ENCODE measurements around the gene DOK4. TPM values are rescaled to one million over a fixed set of nuclear protein-coding genes. Genes with fewer than 3 reads are reported as not detected.

Gene DOK4
- total and polyA plus RNA-seq, 2 of the 8 experiments (the other 6 are each of a cell fraction or from before 2014, with no cell fraction given): 24.0 to 28.9 TPM

DNA sequence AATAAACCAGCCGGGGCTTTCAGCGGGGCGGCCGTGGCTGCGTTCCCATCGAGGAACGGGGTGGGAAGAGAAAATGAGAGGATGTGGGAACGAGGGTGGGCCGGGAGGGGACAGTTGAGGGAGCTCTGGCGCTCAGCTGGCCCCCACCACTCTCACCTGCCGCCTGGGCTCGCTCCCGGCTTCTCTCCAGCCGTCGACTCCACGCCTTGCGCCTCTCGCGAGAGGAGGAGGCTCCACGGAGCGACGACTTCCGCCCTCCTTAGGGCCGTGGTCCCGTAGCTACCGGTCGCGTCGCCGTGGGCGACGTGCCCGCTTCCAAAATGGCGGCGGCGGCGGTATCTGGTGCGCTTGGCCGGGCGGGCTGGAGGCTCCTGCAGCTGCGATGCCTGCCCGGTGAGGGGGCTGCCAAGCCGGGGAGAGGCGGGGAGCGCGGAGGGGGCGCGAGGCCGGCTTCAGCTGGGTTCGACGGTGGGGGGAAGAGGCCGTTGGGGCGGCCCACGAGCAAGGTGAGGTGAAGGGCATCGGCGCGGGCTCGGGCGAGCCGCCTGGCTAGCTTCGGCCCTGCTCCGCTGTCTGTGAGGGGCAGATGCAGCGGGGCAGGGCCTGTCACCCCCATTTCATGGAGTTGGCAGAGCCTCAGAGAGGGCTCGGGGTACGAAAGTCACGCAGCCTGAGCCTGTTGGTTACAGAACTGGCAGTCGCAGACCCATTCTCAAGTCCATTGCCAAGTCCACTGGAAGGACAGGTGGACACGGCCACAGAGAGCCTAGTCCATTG, 38.9 kb downstream of the DOK4 start, which contains the start of the genes CIAPIN1 and COQ9 (continued):
- TF ChIP-seq, protein P1, sequence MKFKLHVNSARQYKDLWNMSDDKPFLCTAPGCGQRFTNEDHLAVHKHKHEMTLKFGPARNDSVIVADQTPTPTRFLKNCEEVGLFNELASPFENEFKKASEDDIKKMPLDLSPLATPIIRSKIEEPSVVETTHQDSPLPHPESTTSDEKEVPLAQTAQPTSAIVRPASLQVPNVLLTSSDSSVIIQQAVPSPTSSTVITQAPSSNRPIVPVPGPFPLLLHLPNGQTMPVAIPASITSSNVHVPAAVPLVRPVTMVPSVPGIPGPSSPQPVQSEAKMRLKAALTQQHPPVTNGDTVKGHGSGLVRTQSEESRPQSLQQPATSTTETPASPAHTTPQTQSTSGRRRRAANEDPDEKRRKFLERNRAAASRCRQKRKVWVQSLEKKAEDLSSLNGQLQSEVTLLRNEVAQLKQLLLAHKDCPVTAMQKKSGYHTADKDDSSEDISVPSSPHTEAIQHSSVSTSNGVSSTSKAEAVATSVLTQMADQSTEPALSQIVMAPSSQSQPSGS (IDR thresholded peaks at IDR 0.05; ENCODE audit: low read length): 0 out of 2 replicates have a peak, but pooled peaks have one; percentile 4
- TF ChIP-seq HDAC2 (IDR thresholded peaks at IDR 0.05; ENCODE audit: borderline replicate concordance in 1 of 2, low read depth in 2 of 2, low read length in 2 of 2) (peak in 1 of 2 experiments; percentile 84; a peak in 1 of 4 replicates), TBP (IDR thresholded peaks at IDR 0.05; ENCODE audit: low read depth, low read length) (peak; percentile 92), EP300 (IDR thresholded peaks at IDR 0.05; ENCODE audit: borderline replicate concordance in 1 of 2, low read depth in 2 of 2, low read length in 2 of 2) (no peak), SIN3A (conservative IDR thresholded peaks at IDR 0.05 in 1 of 2, IDR thresholded peaks at IDR 0.05 in 1 of 2; ENCODE audit: low read depth in 1 of 2, low read length in 2 of 2) (peak; percentile 66 to 78; a peak in 1 of 4 replicates), CREB1 (IDR thresholded peaks at IDR 0.05) (peak; percentile 94), YY1 (IDR thresholded peaks at IDR 0.05; ENCODE audit: low read depth, low read length) (peak; percentile 99), SUZ12 (IDR thresholded peaks at IDR 0.05; ENCODE audit: low read length) (no peak), MAFK (IDR thresholded peaks at IDR 0.05; ENCODE audit: low read depth, low read length) (no peak), EGR1 (IDR thresholded peaks at IDR 0.05; ENCODE audit: borderline replicate concordance, low read depth, low read length) (no peak), SP1 (IDR thresholded peaks at IDR 0.05; ENCODE audit: low read depth, low read length) (peak; percentile 21; the same call in 1 of the 2 replicates), NANOG (IDR thresholded peaks at IDR 0.05; ENCODE audit: insufficient read depth, low read depth, low read length, poor library complexity, severe bottlenecking) (no peak), TEAD4 (IDR thresholded peaks at IDR 0.05; ENCODE audit: low read depth, low read length) (no peak), TAF7 (optimal IDR thresholded peaks at IDR 0.05; ENCODE audit: borderline replicate concordance, low read depth, low read length) (peak; percentile 96), RNF2 (IDR thresholded peaks at IDR 0.05; ENCODE audit: borderline replicate concordance, low read depth, low read length, missing control alignments, poor library complexity, severe bottlenecking) (no peak), NRF1 (IDR thresholded peaks at IDR 0.05; ENCODE audit: low read depth, low read length) (no peak), RFX5 (IDR thresholded peaks at IDR 0.05; ENCODE audit: borderline replicate concordance, low read depth, low read length) (no peak), CBX8 (IDR thresholded peaks at IDR 0.05; ENCODE audit: borderline replicate concordance, low read depth, low read length) (no peak), SIX5 (IDR thresholded peaks at IDR 0.05; ENCODE audit: low read depth, low read length) (peak; percentile 37; the same call in 1 of the 2 replicates), POLR2A (IDR thresholded peaks at IDR 0.05; ENCODE audit: control extremely low read depth in 1 of 2, low read depth in 2 of 2, low read length in 2 of 2) (peak; percentile 76 to 95), POLR2AphosphoS5 (IDR thresholded peaks at IDR 0.05; ENCODE audit: low read depth, low read length) (peak; percentile 61; the same call in 1 of the 2 replicates), JUND (IDR thresholded peaks at IDR 0.05; ENCODE audit: low read length) (no peak)

Data from H1 (cell line).